PC-9 (cell line): ENCODE results near the gene TRAF3IP1.

Experiments used
- EZH2 ChIP-seq: fragments of 200-600 bp; sonication (generic); IDR thresholded peaks from 2 replicates; pipeline ENCODE4 v1.8.0; 2017; ENCODE audit warnings: antibody characterized with exemption, low read depth
- TF ChIP-seq, protein P1 (sequence below): fragments of 200-600 bp; sonication (generic); conservative IDR thresholded peaks from 2 replicates; pipeline ENCODE4 v1.6.1; 2017; ENCODE audit warnings: mixed run types, antibody characterized with exemption, mild to moderate bottlenecking, moderate library complexity

DNA sequence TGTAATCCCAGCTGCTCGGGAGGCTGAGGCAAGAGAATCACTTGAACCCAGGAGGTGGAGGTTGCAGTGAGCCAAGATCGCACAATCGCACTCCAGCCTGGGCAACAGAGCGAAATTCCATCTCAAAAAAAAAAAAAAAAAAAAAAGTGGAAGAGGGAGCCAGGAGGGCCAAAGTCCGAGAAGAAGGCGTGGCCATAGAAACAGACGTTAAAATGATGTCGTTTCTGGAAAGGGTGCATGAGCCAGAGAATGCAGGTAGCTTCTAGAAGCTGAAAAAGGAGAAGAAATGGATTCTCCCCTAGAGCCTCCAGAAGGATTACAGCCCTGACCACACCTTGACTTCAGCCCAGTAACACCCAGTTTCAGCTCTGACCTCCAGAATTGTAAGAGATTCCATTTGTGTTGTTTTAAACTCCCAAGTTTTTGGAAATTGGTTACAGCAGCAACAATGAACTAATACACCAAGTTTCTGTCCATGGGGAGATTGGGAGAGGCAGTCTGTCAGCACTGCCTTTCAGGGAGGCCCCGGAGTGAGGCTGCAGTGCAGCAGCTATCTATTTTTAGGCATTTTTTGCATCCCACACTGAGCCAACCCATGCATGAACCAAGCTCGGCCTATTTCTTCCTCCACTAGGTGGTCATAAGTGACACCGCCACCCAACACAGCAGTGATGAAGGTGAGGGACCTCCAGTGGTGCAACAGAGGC is 14.2 kb upstream of the TRAF3IP1 start:
- TF ChIP-seq, protein P1, sequence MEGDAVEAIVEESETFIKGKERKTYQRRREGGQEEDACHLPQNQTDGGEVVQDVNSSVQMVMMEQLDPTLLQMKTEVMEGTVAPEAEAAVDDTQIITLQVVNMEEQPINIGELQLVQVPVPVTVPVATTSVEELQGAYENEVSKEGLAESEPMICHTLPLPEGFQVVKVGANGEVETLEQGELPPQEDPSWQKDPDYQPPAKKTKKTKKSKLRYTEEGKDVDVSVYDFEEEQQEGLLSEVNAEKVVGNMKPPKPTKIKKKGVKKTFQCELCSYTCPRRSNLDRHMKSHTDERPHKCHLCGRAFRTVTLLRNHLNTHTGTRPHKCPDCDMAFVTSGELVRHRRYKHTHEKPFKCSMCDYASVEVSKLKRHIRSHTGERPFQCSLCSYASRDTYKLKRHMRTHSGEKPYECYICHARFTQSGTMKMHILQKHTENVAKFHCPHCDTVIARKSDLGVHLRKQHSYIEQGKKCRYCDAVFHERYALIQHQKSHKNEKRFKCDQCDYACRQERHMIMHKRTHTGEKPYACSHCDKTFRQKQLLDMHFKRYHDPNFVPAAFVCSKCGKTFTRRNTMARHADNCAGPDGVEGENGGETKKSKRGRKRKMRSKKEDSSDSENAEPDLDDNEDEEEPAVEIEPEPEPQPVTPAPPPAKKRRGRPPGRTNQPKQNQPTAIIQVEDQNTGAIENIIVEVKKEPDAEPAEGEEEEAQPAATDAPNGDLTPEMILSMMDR: no peak
- no peak for TF ChIP-seq EZH2
